ENCODE results near the gene IFRD2. TPM values are rescaled to one million over a fixed set of nuclear protein-coding genes. Genes with fewer than 3 reads are reported as not detected.

The IFRD2 gene
- total RNA-seq, 6 experiments from 2014 or later: 71.2 to 102 (median 74.6) TPM

GRCh38 chr3:50270422-50271224 lies 21.6 kb downstream of the IFRD2 start:
- Mint-ChIP-seq H3K36me3 (ENCODE audit: low read depth) (no peaks in the 10 kb centered on the region), H3K4me1 (ENCODE audit: low read depth) (peaks cover 64% of the 10 kb centered on the region), H3K27me3 (ENCODE audit: insufficient read depth) (peaks cover 9% of the 10 kb centered on the region), H3K4me3 (peak overlapping the region; percentile 85), H3K9me3 (no peaks in the 10 kb centered on the region), H3K27ac (peak overlapping the region; percentile 84)
- DNase-seq: peak; percentile 29
- TF ChIP-seq, protein P1, sequence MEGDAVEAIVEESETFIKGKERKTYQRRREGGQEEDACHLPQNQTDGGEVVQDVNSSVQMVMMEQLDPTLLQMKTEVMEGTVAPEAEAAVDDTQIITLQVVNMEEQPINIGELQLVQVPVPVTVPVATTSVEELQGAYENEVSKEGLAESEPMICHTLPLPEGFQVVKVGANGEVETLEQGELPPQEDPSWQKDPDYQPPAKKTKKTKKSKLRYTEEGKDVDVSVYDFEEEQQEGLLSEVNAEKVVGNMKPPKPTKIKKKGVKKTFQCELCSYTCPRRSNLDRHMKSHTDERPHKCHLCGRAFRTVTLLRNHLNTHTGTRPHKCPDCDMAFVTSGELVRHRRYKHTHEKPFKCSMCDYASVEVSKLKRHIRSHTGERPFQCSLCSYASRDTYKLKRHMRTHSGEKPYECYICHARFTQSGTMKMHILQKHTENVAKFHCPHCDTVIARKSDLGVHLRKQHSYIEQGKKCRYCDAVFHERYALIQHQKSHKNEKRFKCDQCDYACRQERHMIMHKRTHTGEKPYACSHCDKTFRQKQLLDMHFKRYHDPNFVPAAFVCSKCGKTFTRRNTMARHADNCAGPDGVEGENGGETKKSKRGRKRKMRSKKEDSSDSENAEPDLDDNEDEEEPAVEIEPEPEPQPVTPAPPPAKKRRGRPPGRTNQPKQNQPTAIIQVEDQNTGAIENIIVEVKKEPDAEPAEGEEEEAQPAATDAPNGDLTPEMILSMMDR (IDR thresholded peaks at IDR 0.05): no peak

GRCh38 chr3:50269977-50270413 lies 22.2 kb downstream of the IFRD2 start:
- Mint-ChIP-seq H3K4me1 (ENCODE audit: low read depth) (peaks cover 69% of the 10 kb centered on the region), H3K9me3 (no peaks in the 10 kb centered on the region), H3K4me3 (peak overlapping the region; percentile 85), H3K27ac (peak overlapping the region; percentile 84), H3K27me3 (ENCODE audit: insufficient read depth) (peaks cover 10% of the 10 kb centered on the region), H3K36me3 (ENCODE audit: low read depth) (no peaks in the 10 kb centered on the region)
- DNase-seq: peak; percentile 63
- TF ChIP-seq, protein P1 (IDR thresholded peaks at IDR 0.05): no peak

- no peak for DNase-seq
- TF ChIP-seq, protein P1 (IDR thresholded peaks at IDR 0.05): no peak
- Mint-ChIP-seq H3K27me3 (ENCODE audit: insufficient read depth) (peaks cover 10% of the 10 kb centered on the region), H3K4me3 (peak overlapping the region; percentile 85), H3K36me3 (ENCODE audit: low read depth) (no peaks in the 10 kb centered on the region), H3K9me3 (no peaks in the 10 kb centered on the region), H3K27ac (peak overlapping the region; percentile 84), H3K4me1 (ENCODE audit: low read depth) (peaks cover 73% of the 10 kb centered on the region)
Measured at GRCh38 chr3:50269460-50269859, 22.8 kb downstream of the IFRD2 start.

- peaks cover 73% of the 10 kb centered on the region for H3K4me1 Mint-ChIP-seq (ENCODE audit: low read depth)
- H3K27ac Mint-ChIP-seq: peak within 1 kb of the TSS; percentile 84
- peak within 1 kb of the TSS; percentile 85 for H3K4me3 Mint-ChIP-seq
- DNase-seq: peak; percentile 64
- H3K36me3 Mint-ChIP-seq (ENCODE audit: low read depth): no peaks in the 10 kb centered on the region
- H3K9me3 Mint-ChIP-seq: no peaks in the 10 kb centered on the region
- TF ChIP-seq, protein P1 (IDR thresholded peaks at IDR 0.05): no peak
- H3K27me3 Mint-ChIP-seq (ENCODE audit: insufficient read depth): peaks cover 10% of the 10 kb centered on the region
Measured at GRCh38 chr3:50268703-50269451, 23.4 kb downstream of the IFRD2 start, which contains the start of gene SEMA3B. SEMA3B (plus strand) TSS chr3:50269147; CDS start chr3:50269241, 94 bp downstream.

GRCh38 chr3:50268276-50268675 lies 24.0 kb downstream of the IFRD2 start:
- Mint-ChIP-seq H3K36me3 (ENCODE audit: low read depth) (no peaks in the 10 kb centered on the region), H3K27ac (peak overlapping the region; percentile 84), H3K27me3 (ENCODE audit: insufficient read depth) (peaks cover 10% of the 10 kb centered on the region), H3K9me3 (no peaks in the 10 kb centered on the region), H3K4me3 (peak overlapping the region; percentile 39), H3K4me1 (ENCODE audit: low read depth) (peaks cover 79% of the 10 kb centered on the region)
- TF ChIP-seq, protein P1 (IDR thresholded peaks at IDR 0.05): no peak
- DNase-seq: no peak
